GM23338 (cell line): ENCODE measurements around the gene CDC27.

ENCODE experiments used
- CREB1 ChIP-seq: fragments of 250-450 bp; sonication (Bioruptor Pico); IDR thresholded peaks from 2 replicates; pipeline ENCODE4 v1.5.0; 2020; ENCODE audit warnings: low read depth, mild to moderate bottlenecking, moderate library complexity
- EZH2 ChIP-seq: fragments of 200-600 bp; sonication (generic); IDR thresholded peaks from one replicate; pipeline ENCODE4 v1.8.0; 2017; ENCODE audit warnings: antibody characterized with exemption, mild to moderate bottlenecking, low read depth; ENCODE audit not compliant: unreplicated experiment
- EZH2phosphoT487 ChIP-seq: fragments of 200-600 bp; sonication (generic); IDR thresholded peaks from one replicate; pipeline ENCODE4 v1.8.1; 2018; ENCODE audit warnings: antibody characterized with exemption; ENCODE audit not compliant: unreplicated experiment
- JUNB ChIP-seq: IDR thresholded peaks from one replicate; pipeline ENCODE4 v1.6.1; 2016; ENCODE audit warnings: antibody characterized with exemption; ENCODE audit not compliant: unreplicated experiment
- NANOG ChIP-seq: IDR thresholded peaks from 2 replicates; pipeline ENCODE4 v1.6.1; 2016; ENCODE audit warnings: antibody characterized with exemption, borderline replicate concordance
- POLR2AphosphoS5 ChIP-seq: IDR thresholded peaks from 2 replicates; pipeline ENCODE4 v1.6.1; 2016; ENCODE audit warnings: antibody characterized with exemption, low read depth
- STAT1 ChIP-seq: IDR thresholded peaks from one replicate; pipeline ENCODE4 v1.6.1; 2016; ENCODE audit warnings: antibody characterized with exemption; ENCODE audit not compliant: unreplicated experiment
- TF ChIP-seq, protein P1 (sequence below), 2 experiments: fragments of 200-600 bp in 1 of 2; sonication (generic) in 1 of 2; conservative IDR thresholded peaks; 2 replicates each; pipeline versions ENCODE4 v1.5.1 to v1.6.1; 2016 to 2017; ENCODE audit warnings: antibody characterized with exemption in 2 of 2, low read depth in 2 of 2, mild to moderate bottlenecking in 2 of 2, moderate library complexity in 1 of 2
- TF ChIP-seq, protein P2 (sequence below): IDR thresholded peaks from one replicate; pipeline ENCODE4 v1.6.1; 2018; ENCODE audit warnings: antibody characterized with exemption; ENCODE audit not compliant: unreplicated experiment

DNA sequence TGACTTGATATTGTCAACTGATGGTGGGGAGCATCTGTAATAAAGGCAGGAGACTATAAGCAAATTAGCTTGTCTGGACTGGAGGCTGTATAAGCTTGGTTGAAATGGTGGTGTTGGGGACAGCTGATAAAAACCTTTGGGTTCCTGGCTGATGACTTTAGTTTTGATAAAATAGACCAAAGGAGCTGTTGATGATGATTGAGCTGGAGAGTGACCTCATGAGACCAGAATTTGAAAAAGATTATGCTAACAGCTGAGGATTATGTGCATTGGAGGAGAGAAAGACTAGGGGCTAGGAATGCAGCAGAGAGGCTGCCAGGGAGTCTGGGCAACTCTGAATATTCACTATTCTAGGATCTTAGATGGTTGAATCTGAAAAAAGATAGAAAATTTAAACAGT, 8.7 kb upstream of the CDC27 start:
- TF ChIP-seq POLR2AphosphoS5: no peak
- TF ChIP-seq, protein P1, sequence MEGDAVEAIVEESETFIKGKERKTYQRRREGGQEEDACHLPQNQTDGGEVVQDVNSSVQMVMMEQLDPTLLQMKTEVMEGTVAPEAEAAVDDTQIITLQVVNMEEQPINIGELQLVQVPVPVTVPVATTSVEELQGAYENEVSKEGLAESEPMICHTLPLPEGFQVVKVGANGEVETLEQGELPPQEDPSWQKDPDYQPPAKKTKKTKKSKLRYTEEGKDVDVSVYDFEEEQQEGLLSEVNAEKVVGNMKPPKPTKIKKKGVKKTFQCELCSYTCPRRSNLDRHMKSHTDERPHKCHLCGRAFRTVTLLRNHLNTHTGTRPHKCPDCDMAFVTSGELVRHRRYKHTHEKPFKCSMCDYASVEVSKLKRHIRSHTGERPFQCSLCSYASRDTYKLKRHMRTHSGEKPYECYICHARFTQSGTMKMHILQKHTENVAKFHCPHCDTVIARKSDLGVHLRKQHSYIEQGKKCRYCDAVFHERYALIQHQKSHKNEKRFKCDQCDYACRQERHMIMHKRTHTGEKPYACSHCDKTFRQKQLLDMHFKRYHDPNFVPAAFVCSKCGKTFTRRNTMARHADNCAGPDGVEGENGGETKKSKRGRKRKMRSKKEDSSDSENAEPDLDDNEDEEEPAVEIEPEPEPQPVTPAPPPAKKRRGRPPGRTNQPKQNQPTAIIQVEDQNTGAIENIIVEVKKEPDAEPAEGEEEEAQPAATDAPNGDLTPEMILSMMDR (conservative IDR thresholded peaks at IDR 0.05; ENCODE audit: low read depth in 2 of 2): no peak
- TF ChIP-seq, protein P2, sequence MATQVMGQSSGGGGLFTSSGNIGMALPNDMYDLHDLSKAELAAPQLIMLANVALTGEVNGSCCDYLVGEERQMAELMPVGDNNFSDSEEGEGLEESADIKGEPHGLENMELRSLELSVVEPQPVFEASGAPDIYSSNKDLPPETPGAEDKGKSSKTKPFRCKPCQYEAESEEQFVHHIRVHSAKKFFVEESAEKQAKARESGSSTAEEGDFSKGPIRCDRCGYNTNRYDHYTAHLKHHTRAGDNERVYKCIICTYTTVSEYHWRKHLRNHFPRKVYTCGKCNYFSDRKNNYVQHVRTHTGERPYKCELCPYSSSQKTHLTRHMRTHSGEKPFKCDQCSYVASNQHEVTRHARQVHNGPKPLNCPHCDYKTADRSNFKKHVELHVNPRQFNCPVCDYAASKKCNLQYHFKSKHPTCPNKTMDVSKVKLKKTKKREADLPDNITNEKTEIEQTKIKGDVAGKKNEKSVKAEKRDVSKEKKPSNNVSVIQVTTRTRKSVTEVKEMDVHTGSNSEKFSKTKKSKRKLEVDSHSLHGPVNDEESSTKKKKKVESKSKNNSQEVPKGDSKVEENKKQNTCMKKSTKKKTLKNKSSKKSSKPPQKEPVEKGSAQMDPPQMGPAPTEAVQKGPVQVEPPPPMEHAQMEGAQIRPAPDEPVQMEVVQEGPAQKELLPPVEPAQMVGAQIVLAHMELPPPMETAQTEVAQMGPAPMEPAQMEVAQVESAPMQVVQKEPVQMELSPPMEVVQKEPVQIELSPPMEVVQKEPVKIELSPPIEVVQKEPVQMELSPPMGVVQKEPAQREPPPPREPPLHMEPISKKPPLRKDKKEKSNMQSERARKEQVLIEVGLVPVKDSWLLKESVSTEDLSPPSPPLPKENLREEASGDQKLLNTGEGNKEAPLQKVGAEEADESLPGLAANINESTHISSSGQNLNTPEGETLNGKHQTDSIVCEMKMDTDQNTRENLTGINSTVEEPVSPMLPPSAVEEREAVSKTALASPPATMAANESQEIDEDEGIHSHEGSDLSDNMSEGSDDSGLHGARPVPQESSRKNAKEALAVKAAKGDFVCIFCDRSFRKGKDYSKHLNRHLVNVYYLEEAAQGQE: no peak
- TF ChIP-seq CREB1 (CRISPR knock-in tag): no peak
- TF ChIP-seq EZH2: no peak
- TF ChIP-seq STAT1: no peak
- TF ChIP-seq JUNB: no peak
- no peak for TF ChIP-seq NANOG
- TF ChIP-seq EZH2phosphoT487: no peak
